Activated T-cell treated with anti-CD3 and anti-CD28 coated beads, Interleukin-2, amount 50 U/mL, for 24 hours (primary cell): ENCODE results near the gene CYSLTR2.
"Not testable (repeated sequence)": the region's sequence is repeated elsewhere in the genome, so short reads cannot be mapped to it uniquely, and the experiment has no call there.

Experiments used
- DNase-seq: peaks from one replicate; pipeline ENCODE4 v3.0.0-alpha.2; 2020
- H3K27ac Mint-ChIP-seq: 2 replicates; pipeline ENCODE4 v1.8.0; 2020; ENCODE audit warnings: mild to moderate bottlenecking, mixed read lengths
- H3K27me3 Mint-ChIP-seq: 2 replicates; pipeline ENCODE4 v1.8.0; 2020; ENCODE audit warnings: mixed read lengths
- H3K36me3 Mint-ChIP-seq: 2 replicates; pipeline ENCODE4 v1.8.0; 2020; ENCODE audit warnings: low read depth, mixed read lengths
- H3K4me1 Mint-ChIP-seq: 2 replicates; pipeline ENCODE4 v1.8.0; 2020; ENCODE audit warnings: low read depth, mixed read lengths
- H3K4me3 Mint-ChIP-seq: 2 replicates; pipeline ENCODE4 v1.8.0; 2020; ENCODE audit warnings: mild to moderate bottlenecking, moderate library complexity, mixed read lengths
- H3K9me3 Mint-ChIP-seq: 2 replicates; pipeline ENCODE4 v1.8.0; 2020; ENCODE audit warnings: mixed read lengths

The CYSLTR2 gene

GRCh38 chr13:48656608-48657007, 2.9 kb downstream of the CYSLTR2 start:
- Mint-ChIP-seq H3K4me1 (peaks cover 57% of the 10 kb centered on the region), H3K9me3 (no peaks in the 10 kb centered on the region), H3K4me3 (no peak overlapping the region), H3K27ac (no peak overlapping the region), H3K27me3 (no peaks in the 10 kb centered on the region), H3K36me3 (no peaks in the 10 kb centered on the region)
- DNase-seq, result no peak

- no peak overlapping the region for H3K4me3 Mint-ChIP-seq
- peaks cover 34% of the 10 kb centered on the region for H3K4me1 Mint-ChIP-seq
- H3K9me3 Mint-ChIP-seq, result peaks cover 20% of the 10 kb centered on the region
- no peak for DNase-seq
- H3K27me3 Mint-ChIP-seq, result no peaks in the 10 kb centered on the region
- no peak overlapping the region for H3K27ac Mint-ChIP-seq
- peaks cover 5% of the 10 kb centered on the region for H3K36me3 Mint-ChIP-seq
Observed at GRCh38 chr13:48660361-48661076, 6.8 kb downstream of the CYSLTR2 start.

GRCh38 chr13:48661107-48661506, 7.4 kb downstream of the CYSLTR2 start:
- peaks cover 26% of the 10 kb centered on the region for H3K9me3 Mint-ChIP-seq
- DNase-seq, result no peak
- no peaks in the 10 kb centered on the region for H3K27me3 Mint-ChIP-seq
- peaks cover 7% of the 10 kb centered on the region for H3K36me3 Mint-ChIP-seq
- no peak overlapping the region for H3K4me3 Mint-ChIP-seq
- H3K4me1 Mint-ChIP-seq, result peaks cover 30% of the 10 kb centered on the region
- no peak overlapping the region for H3K27ac Mint-ChIP-seq

- Mint-ChIP-seq H3K27ac (no peak overlapping the region), H3K36me3 (peaks cover 16% of the 10 kb centered on the region), H3K27me3 (no peaks in the 10 kb centered on the region), H3K4me1 (peaks cover 24% of the 10 kb centered on the region), H3K4me3 (no peak overlapping the region), H3K9me3 (peaks cover 37% of the 10 kb centered on the region)
- no peak for DNase-seq
Observed at GRCh38 chr13:48662226-48662625, 8.5 kb downstream of the CYSLTR2 start.

- H3K4me3 Mint-ChIP-seq, result no peak overlapping the region
- H3K27me3 Mint-ChIP-seq, result no peaks in the 10 kb centered on the region
- peaks cover 71% of the 10 kb centered on the region for H3K9me3 Mint-ChIP-seq
- peaks cover 34% of the 10 kb centered on the region for H3K36me3 Mint-ChIP-seq
- H3K4me1 Mint-ChIP-seq, result peaks cover 7% of the 10 kb centered on the region
- no peak for DNase-seq
- H3K27ac Mint-ChIP-seq, result no peak overlapping the region
Observed at GRCh38 chr13:48667136-48667535, 13.4 kb downstream of the CYSLTR2 start.

GRCh38 chr13:48671421-48671820, 17.7 kb downstream of the CYSLTR2 start:
- not testable (repeated sequence) for DNase-seq, H3K27ac Mint-ChIP-seq, H3K4me1 Mint-ChIP-seq, H3K27me3 Mint-ChIP-seq, H3K4me3 Mint-ChIP-seq
- H3K36me3 Mint-ChIP-seq, result peaks cover 25% of the 10 kb centered on the region
- H3K9me3 Mint-ChIP-seq, result peaks cover 53% of the 10 kb centered on the region

GRCh38 chr13:48675247-48675646, 21.5 kb downstream of the CYSLTR2 start:
- peaks cover 19% of the 10 kb centered on the region for H3K4me1 Mint-ChIP-seq
- DNase-seq, result no peak
- H3K4me3 Mint-ChIP-seq, result no peak overlapping the region
- H3K27me3 Mint-ChIP-seq, result no peaks in the 10 kb centered on the region
- H3K9me3 Mint-ChIP-seq, result peaks cover 25% of the 10 kb centered on the region
- no peak overlapping the region for H3K27ac Mint-ChIP-seq
- H3K36me3 Mint-ChIP-seq, result peaks cover 12% of the 10 kb centered on the region

GRCh38 chr13:48678316-48678715, 24.6 kb downstream of the CYSLTR2 start:
- Mint-ChIP-seq H3K4me1 (peaks cover 19% of the 10 kb centered on the region), H3K36me3 (no peaks in the 10 kb centered on the region), H3K9me3 (peaks cover 9% of the 10 kb centered on the region), H3K27ac (peak overlapping the region; percentile 1), H3K27me3 (no peaks in the 10 kb centered on the region), H3K4me3 (no peak overlapping the region)
- no peak for DNase-seq

- Mint-ChIP-seq H3K4me1 (peaks cover 19% of the 10 kb centered on the region), H3K4me3 (no peak overlapping the region), H3K27me3 (no peaks in the 10 kb centered on the region), H3K36me3 (peaks cover 2% of the 10 kb centered on the region), H3K9me3 (no peaks in the 10 kb centered on the region), H3K27ac (no peak overlapping the region)
- DNase-seq, result no peak
Observed at GRCh38 chr13:48679941-48680680, 26.4 kb downstream of the CYSLTR2 start.

- H3K36me3 Mint-ChIP-seq, result peaks cover 2% of the 10 kb centered on the region
- no peak for DNase-seq
- H3K27ac Mint-ChIP-seq, result no peak overlapping the region
- H3K4me1 Mint-ChIP-seq, result peaks cover 19% of the 10 kb centered on the region
- H3K9me3 Mint-ChIP-seq, result no peaks in the 10 kb centered on the region
- H3K4me3 Mint-ChIP-seq, result no peak overlapping the region
- no peaks in the 10 kb centered on the region for H3K27me3 Mint-ChIP-seq
Observed at GRCh38 chr13:48680756-48681392, 27.1 kb downstream of the CYSLTR2 start.

GRCh38 chr13:48681905-48682304, 28.2 kb downstream of the CYSLTR2 start:
- H3K4me3 Mint-ChIP-seq, result no peak overlapping the region
- H3K36me3 Mint-ChIP-seq, result peaks cover 2% of the 10 kb centered on the region
- no peak for DNase-seq
- no peaks in the 10 kb centered on the region for H3K27me3 Mint-ChIP-seq
- no peaks in the 10 kb centered on the region for H3K9me3 Mint-ChIP-seq
- H3K27ac Mint-ChIP-seq, result no peak overlapping the region
- peaks cover 13% of the 10 kb centered on the region for H3K4me1 Mint-ChIP-seq

- no peak for DNase-seq
- Mint-ChIP-seq H3K36me3 (peaks cover 2% of the 10 kb centered on the region), H3K4me1 (peaks cover 7% of the 10 kb centered on the region), H3K27me3 (no peaks in the 10 kb centered on the region), H3K9me3 (no peaks in the 10 kb centered on the region), H3K4me3 (no peak overlapping the region), H3K27ac (no peak overlapping the region)
Observed at GRCh38 chr13:48682436-48682835, 28.7 kb downstream of the CYSLTR2 start.

- no peak overlapping the region for H3K27ac Mint-ChIP-seq
- H3K4me1 Mint-ChIP-seq, result no peaks in the 10 kb centered on the region
- H3K9me3 Mint-ChIP-seq, result peaks cover 11% of the 10 kb centered on the region
- H3K4me3 Mint-ChIP-seq, result no peak overlapping the region
- H3K36me3 Mint-ChIP-seq, result peaks cover 13% of the 10 kb centered on the region
- DNase-seq, result no peak
- H3K27me3 Mint-ChIP-seq, result no peaks in the 10 kb centered on the region
Observed at GRCh38 chr13:48686636-48687210, 33.0 kb downstream of the CYSLTR2 start.

- Mint-ChIP-seq H3K27ac (no peak overlapping the region), H3K36me3 (peaks cover 13% of the 10 kb centered on the region), H3K9me3 (peaks cover 11% of the 10 kb centered on the region), H3K27me3 (no peaks in the 10 kb centered on the region), H3K4me3 (no peak overlapping the region), H3K4me1 (no peaks in the 10 kb centered on the region)
- no peak for DNase-seq
Observed at GRCh38 chr13:48687249-48687648, 33.5 kb downstream of the CYSLTR2 start.
